PC-9 (cell line): ENCODE measurements around the gene FAM177B. TPM values are rescaled to one million over a fixed set of nuclear protein-coding genes. Genes with fewer than 3 reads are reported as not detected.

Source experiments
- BruUV-seq: library from RNA; stranded (reverse); fragments of 400-500 nt; replicated peaks from 2 replicates; lab custom pipeline; 2021; lab: Mats Ljungman, UMichigan
- CTCF ChIA-PET: fragments of 300-600 bp; sonication (Branson Sonifier 250); formaldehyde crosslinking; loops from one replicate; lab custom pipeline; 2022; ENCODE audit warnings: antibody characterized with exemption; lab: Charles Lee
- POLR2A ChIA-PET: fragments of 300-600 bp; sonication (Branson Sonifier 250); formaldehyde crosslinking; loops from one replicate; lab custom pipeline; 2022; ENCODE audit warnings: antibody characterized with exemption; ENCODE audit not compliant: unreplicated experiment; lab: Charles Lee
- DNase-seq, 2 experiments: peaks; one replicate each; pipeline versions ENCODE4 v3.0.0 to v3.0.0-alpha.2; 2015 to 2022; ENCODE audit warnings: mixed read lengths in 1 of 2
- H2AFZ ChIP-seq: fragments of 200-600 bp; sonication (generic); 2 replicates; pipeline ENCODE4 v1.8.1; 2017; ENCODE audit warnings: antibody characterized with exemption
- H3F3A ChIP-seq: fragments of 200-600 bp; sonication (generic); 2 replicates; pipeline ENCODE4 v1.8.1; 2017; ENCODE audit warnings: antibody characterized with exemption, mild to moderate bottlenecking, low read depth; ENCODE audit not compliant: insufficient read depth
- H3K27ac ChIP-seq: fragments of 200-600 bp; sonication (generic); 2 replicates; pipeline ENCODE4 v1.6.1; 2016; ENCODE audit warnings: mixed run types
- H3K27me3 ChIP-seq: fragments of 200-600 bp; sonication (generic); 2 replicates; pipeline ENCODE4 v1.6.1; 2016; ENCODE audit warnings: low read depth, mixed run types; ENCODE audit not compliant: insufficient read depth
- H3K36me3 ChIP-seq: fragments of 200-600 bp; sonication (generic); 2 replicates; pipeline ENCODE4 v1.6.1; 2016; ENCODE audit warnings: low read depth, mixed run types
- H3K4me1 ChIP-seq: fragments of 200-600 bp; sonication (generic); replicated peaks from 2 replicates; pipeline ENCODE4 v1.6.1; 2016; ENCODE audit warnings: mixed run types; ENCODE audit not compliant: insufficient read depth
- H3K4me2 ChIP-seq: fragments of 200-600 bp; sonication (generic); 2 replicates; pipeline ENCODE4 v1.6.1; 2017; ENCODE audit warnings: mixed run types
- H3K4me3 ChIP-seq: fragments of 200-600 bp; sonication (generic); 2 replicates; pipeline ENCODE4 v1.6.1; 2016; ENCODE audit warnings: mixed run types
- H3K79me2 ChIP-seq: fragments of 200-600 bp; sonication (generic); 2 replicates; pipeline ENCODE4 v1.6.1; 2017; ENCODE audit warnings: low read depth, mixed run types
- H3K9me2 ChIP-seq: fragments of 200-600 bp; sonication (generic); 2 replicates; pipeline ENCODE4 v1.8.1; 2017; ENCODE audit warnings: mild to moderate bottlenecking; ENCODE audit not compliant: insufficient read depth
- H3K9me3 ChIP-seq: fragments of 200-600 bp; sonication (generic); 2 replicates; pipeline ENCODE4 v1.8.1; 2016; ENCODE audit warnings: low read depth; ENCODE audit not compliant: insufficient read depth
- H4K20me1 ChIP-seq: fragments of 200-600 bp; sonication (generic); 2 replicates; pipeline ENCODE4 v1.8.1; 2017; ENCODE audit not compliant: insufficient read depth
- CTCF ChIP-seq: fragments of 200-600 bp; sonication (generic); conservative IDR thresholded peaks from 2 replicates; pipeline ENCODE4 v1.6.1; 2017; ENCODE audit warnings: mixed run types, antibody characterized with exemption, mild to moderate bottlenecking, moderate library complexity
- EZH2 ChIP-seq: fragments of 200-600 bp; sonication (generic); IDR thresholded peaks from 2 replicates; pipeline ENCODE4 v1.8.0; 2017; ENCODE audit warnings: antibody characterized with exemption, low read depth
- intact Hi-C: fragments of 100-400 bp; cut with micrococcal nuclease; formaldehyde crosslinking; loops from one replicate; pipeline ENCODE4 v1.10.0; 2022; ENCODE audit not compliant: unreplicated experiment
- total RNA-seq: library from RNA; stranded (reverse); gene quantifications from 2 replicates; pipeline ENCODE4 v1.2.3, GENCODE V29; 2021

The FAM177B gene
- total RNA-seq, 1 experiment from 2014 or later, result not detected

- no TSS peak for BruUV-seq
- intact Hi-C loops, result loop anchor here (5.0 kb wide), 1 partner anchor 48 kb away; the partner anchor contains the start of gene FAM177B
- CTCF ChIA-PET, result interaction anchor here (0.5 kb wide), 1 partner anchor 13 kb away, joined by 6 read pairs; no protein-coding TSS in a partner anchor
Observed at GRCh38 chr1:222785529-222785928, 48.5 kb downstream of the FAM177B start.

DNA sequence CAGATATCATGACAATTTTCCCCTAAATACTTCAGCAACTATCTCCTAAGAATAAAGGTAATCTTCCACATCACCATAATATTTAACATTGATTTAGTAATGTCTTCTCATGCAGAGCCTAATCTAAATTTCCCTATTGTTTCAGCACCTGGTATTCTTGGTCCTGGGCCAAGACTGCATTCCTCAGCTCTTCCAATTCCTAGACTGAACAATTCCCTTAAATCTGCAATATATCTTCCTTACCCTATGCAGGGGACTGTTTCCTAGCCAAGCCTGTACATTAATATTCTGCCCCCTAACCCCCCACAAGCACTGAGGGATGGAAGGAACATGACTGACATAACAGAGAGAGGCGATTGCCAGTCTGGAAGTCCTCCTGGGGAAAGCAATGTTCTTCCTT, 49.1 kb downstream of the FAM177B start:
- CTCF ChIA-PET, result interaction anchor here (0.5 to 1.2 kb wide), 3 partner anchors 12 to 1674 kb away, joined by 3 to 6 read pairs (median 3); no protein-coding TSS in a partner anchor
- no peaks in the 10 kb centered on the region for H3K9me3 ChIP-seq
- H3K9me2 ChIP-seq, result no peaks in the 10 kb centered on the region
- H3K27me3 ChIP-seq, result peaks cover 73% of the 10 kb centered on the region
- no peak for TF ChIP-seq CTCF
- peaks cover 16% of the 10 kb centered on the region for H3F3A ChIP-seq
- 0 out of 2 replicates have a peak, but pooled peaks cover 10% of the 10 kb centered on the region for H4K20me1 ChIP-seq
- H3K27ac ChIP-seq, result no peak overlapping the region
- no peak overlapping the region for H3K4me3 ChIP-seq
- POLR2A ChIA-PET, result no interaction called here
- H2AFZ ChIP-seq, result no peak overlapping the region
- BruUV-seq, result no TSS peak
- no peaks in the 10 kb centered on the region for H3K79me2 ChIP-seq
- peak in 1 of 2 experiments; percentile 41 for DNase-seq
- intact Hi-C loops, result loop anchor here (5.0 kb wide), 1 partner anchor 49 kb away; the partner anchor contains the start of gene FAM177B
- H3K36me3 ChIP-seq, result no peaks in the 10 kb centered on the region
- H3K4me1 ChIP-seq, result peaks cover 11% of the 10 kb centered on the region
- H3K4me2 ChIP-seq, result no peak overlapping the region

More at GRCh38 chr1:222785529-222785928, 48.5 kb downstream of the FAM177B start:
- Histone ChIP-seq H3K27ac (no peak overlapping the region), H3K4me3 (no peak overlapping the region), H3F3A (peaks cover 16% of the 10 kb centered on the region), H3K27me3 (peaks cover 78% of the 10 kb centered on the region), H3K9me3 (no peaks in the 10 kb centered on the region), H4K20me1 (0 out of 2 replicates have a peak, but pooled peaks cover 10% of the 10 kb centered on the region), H3K9me2 (no peaks in the 10 kb centered on the region), H3K36me3 (no peaks in the 10 kb centered on the region), H3K4me1 (peaks cover 11% of the 10 kb centered on the region), H3K79me2 (no peaks in the 10 kb centered on the region), H2AFZ (no peak overlapping the region), H3K4me2 (no peak overlapping the region)
- no peak for TF ChIP-seq EZH2
- TF ChIP-seq CTCF, result no peak
- DNase-seq, result no peak
- POLR2A ChIA-PET, result no interaction called here

DNA sequence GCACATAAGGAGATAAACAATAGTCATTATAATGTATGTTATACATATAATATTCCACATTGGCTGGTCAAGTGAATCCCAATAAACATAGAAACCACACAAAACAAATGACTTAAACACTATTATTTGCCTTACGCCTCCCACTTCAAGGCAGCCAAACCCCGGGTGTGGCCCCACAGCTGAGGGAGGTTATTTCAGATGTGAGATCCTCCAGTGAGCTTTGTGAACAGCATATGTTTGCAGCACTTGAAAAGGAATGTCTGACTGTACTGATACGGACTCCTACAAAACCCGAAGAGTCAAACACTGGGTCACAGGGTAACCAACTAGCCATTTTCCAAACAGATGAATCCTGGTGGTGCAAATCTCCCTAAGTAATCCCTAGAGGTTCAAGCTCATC, 50.7 kb downstream of the FAM177B start:
- intact Hi-C loops, result loop anchor here (5.0 kb wide), 1 partner anchor 50 kb away; the partner anchor contains the start of gene FAM177B
- Histone ChIP-seq H3K4me1 (peaks cover 11% of the 10 kb centered on the region), H3F3A (peaks cover 16% of the 10 kb centered on the region), H3K79me2 (no peaks in the 10 kb centered on the region), H3K4me2 (no peak overlapping the region), H3K9me2 (no peaks in the 10 kb centered on the region), H4K20me1 (0 out of 2 replicates have a peak, but pooled peaks cover 5% of the 10 kb centered on the region), H2AFZ (no peak overlapping the region), H3K27me3 (peaks cover 63% of the 10 kb centered on the region), H3K27ac (no peak overlapping the region), H3K9me3 (no peaks in the 10 kb centered on the region), H3K36me3 (no peaks in the 10 kb centered on the region), H3K4me3 (no peak overlapping the region)
- ChIA-PET CTCF (no interaction called here), POLR2A (no interaction called here)
- no peak for TF ChIP-seq CTCF
- TF ChIP-seq EZH2, result no peak
- no TSS peak for BruUV-seq
- no peak for DNase-seq
